Measurements from ENCODE around the gene GGPS1.
"Not testable (repeated sequence)": the region's sequence is repeated elsewhere in the genome, so short reads cannot be mapped to it uniquely, and the experiment has no call there.

Gene GGPS1

GRCh38 chr1:235342471-235342870 lies 14.1 kb downstream of the GGPS1 start:
- no peak for DNase-seq

- DNase-seq = no peak
Measured at GRCh38 chr1:235343726-235344125, 15.4 kb downstream of the GGPS1 start.

DNA sequence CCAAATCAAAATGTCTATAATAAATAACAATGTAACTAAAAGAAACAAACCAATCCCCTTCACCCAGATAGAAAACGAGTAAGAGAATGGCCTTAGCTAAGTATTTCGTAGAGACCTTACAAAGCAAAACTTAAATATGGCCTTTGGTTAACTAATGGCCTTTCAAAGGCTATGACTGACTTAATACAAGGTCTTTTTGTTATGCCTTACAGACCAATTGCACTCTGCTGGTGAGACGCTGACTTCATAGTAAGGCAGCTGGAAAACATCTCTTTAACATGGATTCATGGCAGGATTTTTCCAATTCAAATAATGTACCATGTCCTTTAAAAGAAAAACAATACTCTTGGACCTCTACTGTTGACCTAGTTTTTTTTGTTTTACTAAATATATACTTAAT lies 23.1 kb downstream of the GGPS1 start:
- no peak for DNase-seq

GRCh38 chr1:235351898-235352297 lies 23.5 kb downstream of the GGPS1 start:
- DNase-seq = no peak

DNA sequence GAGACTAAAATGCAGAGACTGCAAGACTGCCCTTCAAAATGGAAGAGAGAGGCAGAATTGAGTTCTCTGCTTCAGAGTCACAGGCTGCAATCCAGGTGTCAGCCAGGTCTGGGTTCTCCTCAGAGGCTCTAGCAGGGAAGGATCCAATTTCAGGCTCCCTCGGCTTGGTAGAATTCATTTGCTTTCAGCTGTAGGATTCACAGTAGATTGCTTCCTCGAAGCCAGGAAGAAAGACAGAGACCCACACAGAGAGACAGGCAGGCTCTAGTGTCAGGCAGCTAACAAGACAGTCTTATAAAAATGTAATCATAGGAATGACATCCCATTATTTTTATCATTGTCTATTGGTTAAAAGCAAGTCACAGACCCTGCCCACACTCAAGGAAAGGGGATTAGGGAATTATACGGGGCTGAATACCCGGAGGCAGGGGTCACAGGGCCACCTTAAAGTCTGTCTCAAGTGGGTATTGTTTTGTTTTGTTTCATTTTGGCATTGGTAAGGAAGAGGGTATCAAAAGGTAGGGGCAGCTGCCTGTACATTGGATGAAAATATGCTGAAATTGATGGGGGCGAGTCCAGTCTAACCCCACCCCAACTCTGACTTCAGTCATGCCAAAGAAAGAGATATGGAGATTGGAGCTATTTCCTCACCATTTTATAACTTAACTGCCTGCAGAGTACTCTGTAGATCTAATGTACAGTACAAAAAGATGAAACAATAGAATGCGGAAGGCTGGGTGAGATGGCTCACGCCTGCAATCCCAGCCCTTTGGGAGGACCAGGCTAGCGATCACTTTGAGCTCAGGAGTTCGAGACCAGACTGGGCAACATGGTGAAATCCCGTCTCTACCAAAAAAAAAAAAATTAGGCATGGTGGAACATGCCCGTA lies 29.4 kb downstream of the GGPS1 start:
- no peak for DNase-seq

DNA sequence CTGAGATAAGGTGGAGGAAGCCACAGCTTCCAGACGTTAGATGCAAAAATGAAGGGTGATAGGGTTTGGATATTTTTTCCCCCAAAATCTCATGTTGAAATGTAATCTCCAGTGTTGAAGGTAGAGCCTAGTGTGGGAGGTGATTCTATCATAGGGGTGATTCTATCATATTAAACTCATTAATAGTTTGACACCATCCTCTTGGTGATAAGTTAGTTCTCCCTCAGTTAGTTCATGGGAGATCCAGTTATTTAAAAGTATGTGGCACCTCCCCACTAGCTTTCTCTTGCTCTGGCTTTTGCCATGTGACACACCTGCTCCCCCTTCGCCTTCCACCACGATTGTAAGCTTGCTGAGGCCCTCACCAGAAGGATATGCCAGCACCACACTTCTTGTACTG lies 30.5 kb downstream of the GGPS1 start:
- no peak for DNase-seq

DNA sequence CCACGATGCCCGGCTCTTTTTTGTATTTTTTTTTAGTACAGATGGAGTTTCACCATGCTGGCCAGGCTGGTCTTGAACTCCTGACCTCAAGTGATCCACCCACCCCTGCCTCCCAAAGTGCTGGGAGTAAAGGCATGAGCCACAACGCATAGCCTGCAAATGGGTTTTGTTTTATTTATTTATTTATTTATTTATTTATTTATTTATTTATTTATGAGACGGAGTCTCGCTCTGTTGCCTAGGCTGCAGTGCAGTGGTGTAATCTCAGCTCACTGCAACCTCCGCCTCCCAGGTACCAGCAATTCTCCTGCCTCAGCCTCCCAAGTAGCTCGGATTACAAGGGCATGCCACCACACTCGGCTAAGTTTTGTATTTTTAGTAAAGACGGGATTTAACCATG lies 35.8 kb downstream of the GGPS1 start:
- DNase-seq = not testable (repeated sequence)

- no peak for DNase-seq
Measured at GRCh38 chr1:235366286-235366685, 37.9 kb downstream of the GGPS1 start.

DNA sequence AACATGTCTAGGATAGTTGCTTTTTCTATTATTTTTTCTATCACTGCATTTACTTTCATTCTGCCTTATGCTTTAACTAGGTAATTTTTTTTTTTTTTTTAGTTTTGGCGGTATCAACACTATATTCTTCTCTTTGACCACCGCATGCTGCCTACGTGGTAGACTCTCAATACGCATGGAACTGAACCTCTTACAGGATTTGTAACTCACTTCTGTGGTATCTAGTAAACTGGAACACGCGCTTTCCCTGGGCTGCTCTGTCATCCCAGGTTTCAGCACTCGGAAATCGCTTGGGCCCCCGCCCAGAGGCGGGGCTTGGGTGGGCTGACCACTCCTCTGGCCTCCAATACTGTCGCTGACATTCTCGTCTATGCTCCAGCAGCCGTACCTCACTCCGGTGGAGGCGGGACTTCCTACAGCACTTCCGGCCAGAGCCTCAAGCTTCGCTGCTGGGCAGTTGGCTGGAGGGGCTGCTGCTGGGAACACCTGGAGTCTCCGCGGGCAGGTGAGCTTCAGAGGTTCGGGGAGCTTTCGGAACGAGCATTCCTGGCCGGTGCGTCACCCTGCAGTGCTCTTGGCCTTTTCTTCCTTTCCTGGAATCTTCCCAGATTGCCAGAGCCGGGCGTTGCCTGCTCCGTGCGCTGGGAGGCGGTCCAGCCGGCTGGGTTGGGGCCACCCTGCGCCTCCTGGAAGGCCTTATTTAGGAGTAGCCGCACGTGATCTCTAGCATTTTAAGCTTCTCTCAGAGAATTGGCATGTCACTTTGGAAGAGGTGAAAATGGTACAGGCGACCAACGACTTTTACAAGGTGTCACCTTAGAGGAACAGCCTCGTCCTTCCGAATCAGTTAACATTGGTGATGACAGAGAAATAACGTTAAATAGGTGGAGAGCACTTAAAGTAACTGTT lies 38.9 kb downstream of the GGPS1 start, which contains the start of gene TBCE:
Gene TBCE (plus strand): TSS at position 428 of the 909 bp plus-strand sequence. CDS start 12,623 bp downstream, outside the sequence.
- peak; percentile 85 to 88 for DNase-seq

- DNase-seq = no peak
Measured at GRCh38 chr1:235368428-235368827, 40.1 kb downstream of the GGPS1 start.

- DNase-seq = no peak
Measured at GRCh38 chr1:235369802-235370201, 41.4 kb downstream of the GGPS1 start.

DNA sequence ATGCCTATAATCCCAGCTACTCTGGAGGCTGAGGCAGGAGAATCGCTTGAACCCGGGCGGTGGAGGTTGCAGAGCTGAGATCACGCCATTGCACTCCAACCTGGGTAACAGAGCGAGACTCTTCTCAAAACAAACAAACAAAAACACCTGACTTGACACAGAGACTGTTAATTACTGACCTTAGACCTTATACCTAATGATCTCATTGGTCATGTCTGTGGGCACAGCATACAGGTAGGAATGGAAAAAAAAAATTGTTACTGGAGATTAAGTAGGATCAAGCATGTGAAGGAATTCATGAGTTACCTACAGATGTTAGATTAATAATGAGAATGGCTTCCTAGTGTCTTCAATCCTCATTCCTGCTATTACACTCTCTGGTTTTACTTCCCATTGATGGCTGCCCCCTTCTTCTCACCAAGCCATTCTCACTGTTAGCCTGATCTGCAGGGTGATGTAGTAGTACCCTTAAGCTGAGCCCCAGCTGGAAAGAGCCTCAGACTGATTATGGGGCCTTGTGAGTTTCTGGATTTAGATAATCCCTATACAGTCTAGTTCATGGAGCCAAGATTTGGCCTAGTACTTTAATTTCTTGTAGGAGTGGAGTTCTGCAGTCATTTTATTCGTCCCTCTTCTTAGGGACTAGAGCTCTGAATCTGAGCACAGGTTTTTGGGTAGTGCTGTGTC lies 47.7 kb downstream of the GGPS1 start:
- no peak for DNase-seq

GRCh38 chr1:235378134-235378735 lies 49.9 kb downstream of the GGPS1 start:
- not testable (repeated sequence) for DNase-seq

DNA sequence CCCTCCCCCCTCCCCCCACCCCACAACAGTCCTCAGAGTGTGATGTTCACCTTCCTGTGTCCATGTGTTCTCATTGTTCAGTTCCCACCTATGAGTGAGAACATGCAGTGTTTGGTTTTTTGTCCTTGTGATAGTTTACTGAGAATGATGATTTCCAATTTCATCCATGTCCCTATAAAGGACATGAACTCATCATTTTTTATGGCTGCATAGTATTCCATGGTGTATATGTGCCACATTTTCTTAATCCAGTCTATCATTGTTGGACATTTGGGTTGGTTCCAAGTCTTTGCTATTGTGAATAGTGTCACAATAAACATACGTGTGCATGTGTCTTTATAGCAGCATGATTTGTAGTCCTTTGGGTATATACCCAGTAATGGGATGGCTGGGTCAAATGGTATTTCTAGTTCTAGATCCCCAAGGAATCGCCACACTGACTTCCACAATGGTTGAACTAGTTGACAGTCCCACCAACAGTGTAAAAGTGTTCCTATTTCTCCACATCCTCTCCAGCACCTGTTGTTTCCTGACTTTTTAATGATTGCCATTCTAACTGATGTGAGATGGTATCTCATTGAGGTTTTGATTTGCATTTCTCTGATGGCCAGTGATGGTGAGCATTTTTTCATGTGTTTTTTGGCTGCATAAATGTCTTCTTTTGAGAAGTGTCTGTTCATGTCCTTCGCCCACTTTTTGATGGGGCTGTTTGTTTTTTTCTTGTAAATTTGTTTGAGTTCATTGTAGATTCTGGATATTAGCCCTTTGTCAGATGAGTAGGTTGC lies 53.8 kb downstream of the GGPS1 start:
- DNase-seq = not testable (repeated sequence)

DNA sequence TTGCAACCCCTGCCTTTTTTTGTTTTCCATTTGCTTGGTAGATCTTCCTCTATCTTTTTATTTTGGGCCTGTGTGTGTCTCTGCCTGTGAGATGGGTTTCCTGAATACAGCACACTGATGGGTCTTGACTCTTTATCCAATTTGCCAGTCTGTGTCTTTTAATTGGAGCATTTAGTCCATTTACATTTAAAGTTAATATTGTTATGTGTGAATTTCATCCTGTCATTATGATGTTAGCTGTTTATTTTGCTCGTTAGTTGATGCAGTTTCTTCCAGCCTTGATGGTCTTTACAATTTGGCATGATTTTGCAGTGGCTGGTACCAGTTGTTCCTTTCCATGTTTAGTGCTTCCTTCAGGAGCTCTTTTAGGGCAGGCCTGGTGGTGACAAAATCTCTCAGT lies 57.3 kb downstream of the GGPS1 start:
- DNase-seq = not testable (repeated sequence)

- no peak for DNase-seq
Measured at GRCh38 chr1:235391874-235392273, 63.5 kb downstream of the GGPS1 start.

All from CD4-positive, alpha-beta T cell treated with Interferon alpha-2 for 1 hour (primary cell).